Endothelial cell of umbilical vein (primary cell): ENCODE measurements around the gene GNG2. TPM values are rescaled to one million over a fixed set of nuclear protein-coding genes. Genes with fewer than 3 reads are reported as not detected.

Source experiments
- Bru-seq: library from RNA; stranded (reverse); fragments of 400-500 nt; gene quantifications from one replicate; lab custom pipeline; 2021; lab: Mats Ljungman, UMichigan
- BruChase-seq, 2 experiments: library from RNA; stranded (reverse); fragments of 400-500 nt; gene quantifications; one replicate each; lab custom pipeline; 2021; lab: Mats Ljungman, UMichigan
- BruUV-seq: library from RNA; stranded (reverse); fragments of 400-500 nt; replicated peaks from 2 replicates; lab custom pipeline; 2021; lab: Mats Ljungman, UMichigan
- CTCF ChIA-PET: fragments of 300-600, 350-600 bp; sonication (Branson Sonifier 250); formaldehyde crosslinking; loops from one replicate; lab custom pipeline; 2021; ENCODE audit warnings: antibody characterized with exemption, inconsistent platforms; lab: Charles Lee
- POLR2A ChIA-PET: fragments of 300-600, 350-600 bp; sonication (Branson Sonifier 250); formaldehyde crosslinking; loops from one replicate; lab custom pipeline; 2021; ENCODE audit warnings: antibody characterized with exemption, inconsistent platforms; lab: Charles Lee
- DNase-seq: peaks from one replicate; pipeline ENCODE4 v3.0.0-alpha.2; 2011; ENCODE audit warnings: low read depth, low spot score
- FAIRE-seq: peaks from 2 replicates; lab custom pipeline; 2011; peaks lifted over from hg19 to GRCh38; lab: Jason Lieb, UNC
- H2AFZ ChIP-seq: 2 replicates; pipeline ENCODE4 v1.6.0; 2012; ENCODE audit warnings: low read depth, low read length, control low read depth, inconsistent platforms
- H3K27ac ChIP-seq: 2 replicates; pipeline ENCODE4 v1.5.1; 2011; ENCODE audit warnings: low read depth, mild to moderate bottlenecking, control low read depth, low read length, moderate library complexity; ENCODE audit not compliant: insufficient read depth
- H3K27me3 ChIP-seq, 2 experiments: 2 replicates each; pipeline versions ENCODE4 v1.6.0 to v1.6.1; 2011; ENCODE audit warnings: low read length in 2 of 2, mixed read lengths in 1 of 2; ENCODE audit not compliant: control insufficient read depth in 2 of 2, insufficient read depth in 2 of 2
- H3K36me3 ChIP-seq, 2 experiments: 2 replicates in 1 of 2; 3 replicates in 1 of 2; pipeline ENCODE4 v1.5.1; 2011; ENCODE audit warnings: low read length in 2 of 2, mild to moderate bottlenecking in 1 of 2, moderate library complexity in 1 of 2; ENCODE audit not compliant: control insufficient read depth in 2 of 2, insufficient read depth in 2 of 2; ENCODE audit errors: extremely low read depth in 1 of 2
- H3K4me1 ChIP-seq: 3 replicates; pipeline ENCODE4 v1.5.1; 2011; ENCODE audit warnings: mild to moderate bottlenecking, low read length; ENCODE audit not compliant: control insufficient read depth, insufficient read depth; ENCODE audit errors: extremely low read depth
- H3K4me2 ChIP-seq: 2 replicates; pipeline ENCODE4 v1.6.1; 2011; ENCODE audit warnings: low read length, control low read depth, mixed read lengths; ENCODE audit not compliant: insufficient read depth
- H3K4me3 ChIP-seq, 3 experiments: fragments of 200-600 bp in 1 of 3; sonication (generic), shearing (Covaris generic) in 1 of 3; replicated peaks in 1 of 3; 2 replicates each; pipeline ENCODE4 v1.5.1; 2011 to 2016; ENCODE audit warnings: control low read depth in 3 of 3, low read length in 3 of 3, mild to moderate bottlenecking in 2 of 3, inconsistent platforms in 1 of 3, low read depth in 1 of 3, moderate library complexity in 1 of 3; ENCODE audit not compliant: insufficient read depth in 1 of 3
- H3K79me2 ChIP-seq: 2 replicates; pipeline ENCODE4 v1.6.0; 2012; ENCODE audit warnings: low read length, inconsistent platforms; ENCODE audit not compliant: control insufficient read depth, insufficient read depth
- H3K9ac ChIP-seq: replicated peaks from 2 replicates; pipeline ENCODE3; 2011; ENCODE audit warnings: low read length, control low read depth; ENCODE audit not compliant: insufficient read depth; ENCODE audit errors: extremely low read depth
- H3K9me1 ChIP-seq: replicated peaks from 3 replicates; pipeline ENCODE4 v1.6.0; 2011; ENCODE audit warnings: mild to moderate bottlenecking, low read length; ENCODE audit not compliant: control insufficient read depth, insufficient read depth; ENCODE audit errors: extremely low read depth
- H3K9me3 ChIP-seq: replicated peaks from 2 replicates; pipeline ENCODE4 v1.5.1; 2012; ENCODE audit warnings: low read length, inconsistent platforms; ENCODE audit not compliant: control insufficient read depth, insufficient read depth
- H4K20me1 ChIP-seq: replicated peaks from 2 replicates; pipeline ENCODE3; 2011; ENCODE audit warnings: mild to moderate bottlenecking, low read length; ENCODE audit not compliant: control insufficient read depth, insufficient read depth; ENCODE audit errors: extremely low read depth
- JUN ChIP-seq: IDR thresholded peaks from 2 replicates; pipeline ENCODE4 v1.6.1; 2011; ENCODE audit warnings: borderline replicate concordance, low read depth; ENCODE audit not compliant: insufficient read length, insufficient read depth
- POLR2AphosphoS5 ChIP-seq: IDR thresholded peaks from 2 replicates; pipeline ENCODE4 v1.6.1; 2012; ENCODE audit warnings: low read depth, mild to moderate bottlenecking, control low read depth, low read length, moderate library complexity; ENCODE audit not compliant: insufficient read depth
- dilution Hi-C: fragments of 300-500 bp; cut with MboI; formaldehyde crosslinking; loops from one replicate; pipeline ENCODE4 v1.15.0; 2019; ENCODE audit warnings: low sequenced_read_pairs; ENCODE audit not compliant: extremely low pct_ligation_motif_present
- intact Hi-C: fragments of 100-400 bp; cut with micrococcal nuclease; formaldehyde crosslinking; loops from one replicate; pipeline ENCODE4 v1.10.0; 2022
- long read RNA-seq: library from polyadenylated mRNA; stranded (forward); transcript quantifications from one replicate; pipeline ENCODE4 v2.0.0, GENCODE V29; 2021
- polyA minus RNA-seq, 3 experiments: library from RNA; depleted of rRNA, polyadenylated mRNA; stranded (reverse); fragments of >200 nt; gene quantifications; 1 replicate in 1 of 3; 2 replicates in 2 of 3; pipeline ENCODE4 v1.2.3, GENCODE V29; 2011
- polyA plus RNA-seq, 4 experiments: library from polyadenylated mRNA; depleted of rRNA in 3 of 4; stranded (reverse) in 3 of 4; unstranded in 1 of 4; fragments of >200 nt; gene quantifications; 2 replicates each; pipeline versions ENCODE4 v1.2.1 to v1.2.3, GENCODE V29; 2011 to 2012; ENCODE audit warnings: missing spikeins in 1 of 4
- total RNA-seq: library from RNA; stranded (reverse); gene quantifications from 2 replicates; pipeline ENCODE4 v1.2.3, GENCODE V29; 2021
- TF ChIP-seq, protein P1 (sequence below), 2 donors: IDR thresholded peaks; 1 replicate in 1 of 2; 2 replicates in 1 of 2; pipeline ENCODE4 v1.5.1; 2011; ENCODE audit warnings: low read length in 2 of 2, mild to moderate bottlenecking in 2 of 2, moderate library complexity in 2 of 2, control low read depth in 1 of 2, inconsistent platforms in 1 of 2, low read depth in 1 of 2; ENCODE audit not compliant: insufficient read depth in 1 of 2; ENCODE audit errors: extremely low read depth in 1 of 2
- TF ChIP-seq, protein P2 (sequence below): IDR thresholded peaks from 2 replicates; pipeline ENCODE4 v1.6.1; 2011; ENCODE audit not compliant: insufficient read depth, insufficient read length

The GNG2 gene
- total RNA-seq (not detected in 2 replicates), polyA plus RNA-seq (not detected in 2 replicates), polyA minus RNA-seq (not detected in 2 replicates), Bru-seq, nascent RNA (percentile 8 among the genes with signal in this experiment), BruChase-seq, experiment 1, labeled RNA remaining after a 6-hour chase (percentile 7 among the genes with signal in this experiment), BruChase-seq, experiment 2, labeled RNA remaining after a 2-hour chase (percentile 8 among the genes with signal in this experiment)
- polyA plus RNA-seq (2011; cell fraction: cytosol; rRNA removed) = 0.05 and 0.06 TPM in 2 replicates
- not detected in 2 replicates for polyA plus RNA-seq (2011; cell fraction: nucleus; rRNA removed)
- 0.05 and 0.27 TPM in 2 replicates for polyA plus RNA-seq (2012)
- polyA minus RNA-seq (2011; cell fraction: cytosol; rRNA and poly(A)+ RNA removed) = not detected
- polyA minus RNA-seq (2011; cell fraction: nucleus; rRNA and poly(A)+ RNA removed) = 0.14 TPM in 1 of 2 replicates, not detected in the other
- long read RNA-seq = 0 reads

- POLR2A ChIA-PET = no interaction called here
- peak within 1 kb of the TSS in 1 of 3 experiments; percentile 42 for H3K4me3 ChIP-seq
- DNase-seq = peak; percentile 41
- intact Hi-C loops = no loop called here
- H3K4me1 ChIP-seq = peaks cover 9% of the 10 kb centered on the region
- H4K20me1 ChIP-seq = no peaks in the 10 kb centered on the region
- no peaks in the 10 kb centered on the region for H3K9me1 ChIP-seq
- H2AFZ ChIP-seq = peak within 1 kb of the TSS; percentile 66
- BruUV-seq = no TSS peak
- no peaks in the 10 kb centered on the region for H3K36me3 ChIP-seq
- H3K27ac ChIP-seq = no peak within 1 kb of the TSS
- H3K79me2 ChIP-seq = no peaks in the 10 kb centered on the region
- CTCF ChIA-PET = interaction anchor here (1.2 to 1.8 kb wide), 3 partner anchors 13 to 118 kb away, joined by 3 to 9 read pairs (median 3); no protein-coding TSS in a partner anchor
- H3K9ac ChIP-seq = no peak within 1 kb of the TSS
- TF ChIP-seq POLR2AphosphoS5 (no peak), JUN (no peak)
- TF ChIP-seq, protein P1, sequence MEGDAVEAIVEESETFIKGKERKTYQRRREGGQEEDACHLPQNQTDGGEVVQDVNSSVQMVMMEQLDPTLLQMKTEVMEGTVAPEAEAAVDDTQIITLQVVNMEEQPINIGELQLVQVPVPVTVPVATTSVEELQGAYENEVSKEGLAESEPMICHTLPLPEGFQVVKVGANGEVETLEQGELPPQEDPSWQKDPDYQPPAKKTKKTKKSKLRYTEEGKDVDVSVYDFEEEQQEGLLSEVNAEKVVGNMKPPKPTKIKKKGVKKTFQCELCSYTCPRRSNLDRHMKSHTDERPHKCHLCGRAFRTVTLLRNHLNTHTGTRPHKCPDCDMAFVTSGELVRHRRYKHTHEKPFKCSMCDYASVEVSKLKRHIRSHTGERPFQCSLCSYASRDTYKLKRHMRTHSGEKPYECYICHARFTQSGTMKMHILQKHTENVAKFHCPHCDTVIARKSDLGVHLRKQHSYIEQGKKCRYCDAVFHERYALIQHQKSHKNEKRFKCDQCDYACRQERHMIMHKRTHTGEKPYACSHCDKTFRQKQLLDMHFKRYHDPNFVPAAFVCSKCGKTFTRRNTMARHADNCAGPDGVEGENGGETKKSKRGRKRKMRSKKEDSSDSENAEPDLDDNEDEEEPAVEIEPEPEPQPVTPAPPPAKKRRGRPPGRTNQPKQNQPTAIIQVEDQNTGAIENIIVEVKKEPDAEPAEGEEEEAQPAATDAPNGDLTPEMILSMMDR (IDR thresholded peaks at IDR 0.05; ENCODE audit: extremely low read depth in 1 of 2, insufficient read depth in 1 of 2, low read depth in 1 of 2, low read length in 2 of 2) = no peak
- TF ChIP-seq, protein P2, sequence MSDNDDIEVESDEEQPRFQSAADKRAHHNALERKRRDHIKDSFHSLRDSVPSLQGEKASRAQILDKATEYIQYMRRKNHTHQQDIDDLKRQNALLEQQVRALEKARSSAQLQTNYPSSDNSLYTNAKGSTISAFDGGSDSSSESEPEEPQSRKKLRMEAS = no peak
- FAIRE-seq = peak; percentile 58
- dilution Hi-C loops = no loop called here
- H3K27me3 ChIP-seq = peaks cover 38 to 63% of the 10 kb centered on the region in 2 experiments
- peak within 1 kb of the TSS; percentile 80 for H3K4me2 ChIP-seq
- H3K9me3 ChIP-seq = no peaks in the 10 kb centered on the region
Measured at GRCh38 chr14:51860164-51860824, at the start of gene GNG2. Gene GNG2, plus strand, starts transcription at chr14:51860612. Its CDS starts 90,067 bp downstream, at chr14:51950679.
